Measurements from ENCODE around the gene SLX4IP. TPM values are rescaled to one million over a fixed set of nuclear protein-coding genes. Genes with fewer than 3 reads are reported as not detected.

The SLX4IP gene
- total RNA-seq, 1 experiment from 2014 or later = 7.4 TPM

- Mint-ChIP-seq H3K36me3 (peaks cover 18% of the 10 kb centered on the region), H3K27ac (no peak overlapping the region; the same call in 1 of the 2 replicates), H3K27me3 (ENCODE audit: low read depth) (no peaks in the 10 kb centered on the region), H3K4me1 (peaks cover 37% of the 10 kb centered on the region), H3K4me3 (no peak overlapping the region), H3K9me3 (peaks cover 13% of the 10 kb centered on the region)
- DNase-seq (ENCODE audit: low spot score) = no peak
- CTCF ChIA-PET = no interaction called here
- no peak for ATAC-seq
- POLR2A ChIA-PET = no interaction called here
- TF ChIP-seq, protein P1, sequence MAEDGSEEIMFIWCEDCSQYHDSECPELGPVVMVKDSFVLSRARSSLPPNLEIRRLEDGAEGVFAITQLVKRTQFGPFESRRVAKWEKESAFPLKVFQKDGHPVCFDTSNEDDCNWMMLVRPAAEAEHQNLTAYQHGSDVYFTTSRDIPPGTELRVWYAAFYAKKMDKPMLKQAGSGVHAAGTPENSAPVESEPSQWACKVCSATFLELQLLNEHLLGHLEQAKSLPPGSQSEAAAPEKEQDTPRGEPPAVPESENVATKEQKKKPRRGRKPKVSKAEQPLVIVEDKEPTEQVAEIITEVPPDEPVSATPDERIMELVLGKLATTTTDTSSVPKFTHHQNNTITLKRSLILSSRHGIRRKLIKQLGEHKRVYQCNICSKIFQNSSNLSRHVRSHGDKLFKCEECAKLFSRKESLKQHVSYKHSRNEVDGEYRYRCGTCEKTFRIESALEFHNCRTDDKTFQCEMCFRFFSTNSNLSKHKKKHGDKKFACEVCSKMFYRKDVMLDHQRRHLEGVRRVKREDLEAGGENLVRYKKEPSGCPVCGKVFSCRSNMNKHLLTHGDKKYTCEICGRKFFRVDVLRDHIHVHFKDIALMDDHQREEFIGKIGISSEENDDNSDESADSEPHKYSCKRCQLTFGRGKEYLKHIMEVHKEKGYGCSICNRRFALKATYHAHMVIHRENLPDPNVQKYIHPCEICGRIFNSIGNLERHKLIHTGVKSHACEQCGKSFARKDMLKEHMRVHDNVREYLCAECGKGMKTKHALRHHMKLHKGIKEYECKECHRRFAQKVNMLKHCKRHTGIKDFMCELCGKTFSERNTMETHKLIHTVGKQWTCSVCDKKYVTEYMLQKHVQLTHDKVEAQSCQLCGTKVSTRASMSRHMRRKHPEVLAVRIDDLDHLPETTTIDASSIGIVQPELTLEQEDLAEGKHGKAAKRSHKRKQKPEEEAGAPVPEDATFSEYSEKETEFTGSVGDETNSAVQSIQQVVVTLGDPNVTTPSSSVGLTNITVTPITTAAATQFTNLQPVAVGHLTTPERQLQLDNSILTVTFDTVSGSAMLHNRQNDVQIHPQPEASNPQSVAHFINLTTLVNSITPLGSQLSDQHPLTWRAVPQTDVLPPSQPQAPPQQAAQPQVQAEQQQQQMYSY (CRISPR knock-in tag; IDR thresholded peaks at IDR 0.05) = no peak
- TF ChIP-seq, protein P2, sequence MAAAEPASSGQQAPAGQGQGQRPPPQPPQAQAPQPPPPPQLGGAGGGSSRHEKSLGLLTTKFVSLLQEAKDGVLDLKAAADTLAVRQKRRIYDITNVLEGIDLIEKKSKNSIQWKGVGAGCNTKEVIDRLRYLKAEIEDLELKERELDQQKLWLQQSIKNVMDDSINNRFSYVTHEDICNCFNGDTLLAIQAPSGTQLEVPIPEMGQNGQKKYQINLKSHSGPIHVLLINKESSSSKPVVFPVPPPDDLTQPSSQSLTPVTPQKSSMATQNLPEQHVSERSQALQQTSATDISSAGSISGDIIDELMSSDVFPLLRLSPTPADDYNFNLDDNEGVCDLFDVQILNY (CRISPR knock-in tag; IDR thresholded peaks at IDR 0.05) = no peak
Measured at GRCh38 chr20:10562899-10563298, 127.8 kb downstream of the SLX4IP start.

DNA sequence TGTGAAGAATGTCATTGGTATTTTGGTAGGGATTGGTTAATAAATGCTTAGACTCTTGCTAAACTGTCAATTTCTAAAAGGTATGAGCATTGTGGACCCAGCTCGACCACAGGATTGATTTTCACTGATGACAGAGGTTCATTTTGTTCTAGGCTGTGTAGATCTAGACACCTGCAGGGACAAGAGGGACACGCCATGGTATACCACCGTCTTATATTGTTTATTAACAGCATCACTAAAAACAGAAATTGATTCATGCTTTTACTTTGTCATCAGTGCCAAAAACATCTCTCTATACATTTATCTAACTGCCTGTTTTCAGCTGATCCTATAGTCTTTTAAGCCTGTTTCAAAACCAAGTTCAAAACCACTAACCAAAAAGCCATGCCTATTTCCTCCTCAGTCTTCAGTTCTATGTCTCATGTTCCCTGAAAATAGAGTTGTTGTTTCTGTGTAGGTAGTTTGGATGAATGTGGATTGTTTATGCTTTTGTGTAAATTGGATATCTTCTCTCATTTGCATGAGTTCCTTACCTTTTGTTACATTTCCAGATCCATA lies 128.9 kb downstream of the SLX4IP start:
- Mint-ChIP-seq H3K9me3 (peaks cover 13% of the 10 kb centered on the region), H3K36me3 (peaks cover 23% of the 10 kb centered on the region)
- no peak for TF ChIP-seq ZBTB43 (CRISPR knock-in tag; IDR thresholded peaks at IDR 0.05)
- TF ChIP-seq, protein P3, sequence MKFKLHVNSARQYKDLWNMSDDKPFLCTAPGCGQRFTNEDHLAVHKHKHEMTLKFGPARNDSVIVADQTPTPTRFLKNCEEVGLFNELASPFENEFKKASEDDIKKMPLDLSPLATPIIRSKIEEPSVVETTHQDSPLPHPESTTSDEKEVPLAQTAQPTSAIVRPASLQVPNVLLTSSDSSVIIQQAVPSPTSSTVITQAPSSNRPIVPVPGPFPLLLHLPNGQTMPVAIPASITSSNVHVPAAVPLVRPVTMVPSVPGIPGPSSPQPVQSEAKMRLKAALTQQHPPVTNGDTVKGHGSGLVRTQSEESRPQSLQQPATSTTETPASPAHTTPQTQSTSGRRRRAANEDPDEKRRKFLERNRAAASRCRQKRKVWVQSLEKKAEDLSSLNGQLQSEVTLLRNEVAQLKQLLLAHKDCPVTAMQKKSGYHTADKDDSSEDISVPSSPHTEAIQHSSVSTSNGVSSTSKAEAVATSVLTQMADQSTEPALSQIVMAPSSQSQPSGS (CRISPR knock-in tag; IDR thresholded peaks at IDR 0.05; ENCODE audit: borderline replicate concordance, low read depth) = no peak
- TF ChIP-seq TCF7 (CRISPR knock-in tag; IDR thresholded peaks at IDR 0.05; ENCODE audit: low read depth) = no peak
- TF ChIP-seq, protein P4, sequence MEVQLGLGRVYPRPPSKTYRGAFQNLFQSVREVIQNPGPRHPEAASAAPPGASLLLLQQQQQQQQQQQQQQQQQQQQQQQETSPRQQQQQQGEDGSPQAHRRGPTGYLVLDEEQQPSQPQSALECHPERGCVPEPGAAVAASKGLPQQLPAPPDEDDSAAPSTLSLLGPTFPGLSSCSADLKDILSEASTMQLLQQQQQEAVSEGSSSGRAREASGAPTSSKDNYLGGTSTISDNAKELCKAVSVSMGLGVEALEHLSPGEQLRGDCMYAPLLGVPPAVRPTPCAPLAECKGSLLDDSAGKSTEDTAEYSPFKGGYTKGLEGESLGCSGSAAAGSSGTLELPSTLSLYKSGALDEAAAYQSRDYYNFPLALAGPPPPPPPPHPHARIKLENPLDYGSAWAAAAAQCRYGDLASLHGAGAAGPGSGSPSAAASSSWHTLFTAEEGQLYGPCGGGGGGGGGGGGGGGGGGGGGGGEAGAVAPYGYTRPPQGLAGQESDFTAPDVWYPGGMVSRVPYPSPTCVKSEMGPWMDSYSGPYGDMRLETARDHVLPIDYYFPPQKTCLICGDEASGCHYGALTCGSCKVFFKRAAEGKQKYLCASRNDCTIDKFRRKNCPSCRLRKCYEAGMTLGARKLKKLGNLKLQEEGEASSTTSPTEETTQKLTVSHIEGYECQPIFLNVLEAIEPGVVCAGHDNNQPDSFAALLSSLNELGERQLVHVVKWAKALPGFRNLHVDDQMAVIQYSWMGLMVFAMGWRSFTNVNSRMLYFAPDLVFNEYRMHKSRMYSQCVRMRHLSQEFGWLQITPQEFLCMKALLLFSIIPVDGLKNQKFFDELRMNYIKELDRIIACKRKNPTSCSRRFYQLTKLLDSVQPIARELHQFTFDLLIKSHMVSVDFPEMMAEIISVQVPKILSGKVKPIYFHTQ (CRISPR knock-in tag; IDR thresholded peaks at IDR 0.05) = no peak
- no peak for TF ChIP-seq JUN (CRISPR knock-in tag; IDR thresholded peaks at IDR 0.05)
- no peak for TF ChIP-seq NFYB (CRISPR knock-in tag; conservative IDR thresholded peaks at IDR 0.05; ENCODE audit: low read depth)
- TF ChIP-seq, protein P5, sequence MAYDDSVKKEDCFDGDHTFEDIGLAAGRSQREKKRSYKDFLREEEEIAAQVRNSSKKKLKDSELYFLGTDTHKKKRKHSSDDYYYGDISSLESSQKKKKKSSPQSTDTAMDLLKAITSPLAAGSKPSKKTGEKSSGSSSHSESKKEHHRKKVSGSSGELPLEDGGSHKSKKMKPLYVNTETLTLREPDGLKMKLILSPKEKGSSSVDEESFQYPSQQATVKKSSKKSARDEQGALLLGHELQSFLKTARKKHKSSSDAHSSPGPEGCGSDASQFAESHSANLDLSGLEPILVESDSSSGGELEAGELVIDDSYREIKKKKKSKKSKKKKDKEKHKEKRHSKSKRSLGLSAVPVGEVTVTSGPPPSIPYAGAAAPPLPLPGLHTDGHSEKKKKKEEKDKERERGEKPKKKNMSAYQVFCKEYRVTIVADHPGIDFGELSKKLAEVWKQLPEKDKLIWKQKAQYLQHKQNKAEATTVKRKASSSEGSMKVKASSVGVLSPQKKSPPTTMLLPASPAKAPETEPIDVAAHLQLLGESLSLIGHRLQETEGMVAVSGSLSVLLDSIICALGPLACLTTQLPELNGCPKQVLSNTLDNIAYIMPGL (CRISPR knock-in tag; IDR thresholded peaks at IDR 0.05) = no peak
- no peak for TF ChIP-seq NFE2L1 (CRISPR knock-in tag; IDR thresholded peaks at IDR 0.05)
- TF ChIP-seq ELF4 (CRISPR knock-in tag; IDR thresholded peaks at IDR 0.05; ENCODE audit: low read depth) = no peak
- TF ChIP-seq FOXP1 (CRISPR knock-in tag; IDR thresholded peaks at IDR 0.05; ENCODE audit: borderline replicate concordance) = no peak
- TF ChIP-seq IRF2 (CRISPR knock-in tag; IDR thresholded peaks at IDR 0.05; ENCODE audit: borderline replicate concordance, low read depth) = no peak
- no peak for TF ChIP-seq STAT6 (CRISPR knock-in tag; conservative IDR thresholded peaks at IDR 0.05; ENCODE audit: low read depth)
- no peak for TF ChIP-seq ETV6 (CRISPR knock-in tag; IDR thresholded peaks at IDR 0.05)
- no peak for TF ChIP-seq ZNF121 (CRISPR knock-in tag; IDR thresholded peaks at IDR 0.05)
- TF ChIP-seq, protein P2 (CRISPR knock-in tag; IDR thresholded peaks at IDR 0.05) = no peak
- TF ChIP-seq, protein P6, sequence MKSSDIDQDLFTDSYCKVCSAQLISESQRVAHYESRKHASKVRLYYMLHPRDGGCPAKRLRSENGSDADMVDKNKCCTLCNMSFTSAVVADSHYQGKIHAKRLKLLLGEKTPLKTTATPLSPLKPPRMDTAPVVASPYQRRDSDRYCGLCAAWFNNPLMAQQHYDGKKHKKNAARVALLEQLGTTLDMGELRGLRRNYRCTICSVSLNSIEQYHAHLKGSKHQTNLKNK (CRISPR knock-in tag; IDR thresholded peaks at IDR 0.05) = no peak
- no peak for TF ChIP-seq SOX15 (CRISPR knock-in tag; IDR thresholded peaks at IDR 0.05)

More for the DNA sequence above, 128.9 kb downstream of the SLX4IP start:
- H3K27ac Mint-ChIP-seq = no peak overlapping the region
- no peak overlapping the region for H3K4me3 Mint-ChIP-seq
- H3K4me1 Mint-ChIP-seq = peaks cover 26% of the 10 kb centered on the region
- CTCF ChIA-PET = no interaction called here
- POLR2A ChIA-PET = interaction anchor here (1.3 kb wide), 1 partner anchor 108 kb away, joined by 4 read pairs; no protein-coding TSS in a partner anchor
- no peak for ATAC-seq
- no peaks in the 10 kb centered on the region for H3K27me3 Mint-ChIP-seq (ENCODE audit: low read depth)
- no peak for DNase-seq (ENCODE audit: low spot score)

Data from WTC11 (cell line).